HG03558 (cell line): Measurements from ENCODE around the gene DNMT3L.
"Not testable (repeated sequence)": the region's sequence is repeated elsewhere in the genome, so short reads cannot be mapped to it uniquely, and the experiment has no call there.

Experiments
- ATAC-seq: cut with Tn5 transposase; IDR thresholded peaks from one replicate; pipeline ENCODE4 v1.9.1; 2021; ENCODE audit warnings: moderate number of reproducible peaks; ENCODE audit not compliant: unreplicated experiment; ENCODE audit errors: extremely low read depth

DNMT3L gene

DNA sequence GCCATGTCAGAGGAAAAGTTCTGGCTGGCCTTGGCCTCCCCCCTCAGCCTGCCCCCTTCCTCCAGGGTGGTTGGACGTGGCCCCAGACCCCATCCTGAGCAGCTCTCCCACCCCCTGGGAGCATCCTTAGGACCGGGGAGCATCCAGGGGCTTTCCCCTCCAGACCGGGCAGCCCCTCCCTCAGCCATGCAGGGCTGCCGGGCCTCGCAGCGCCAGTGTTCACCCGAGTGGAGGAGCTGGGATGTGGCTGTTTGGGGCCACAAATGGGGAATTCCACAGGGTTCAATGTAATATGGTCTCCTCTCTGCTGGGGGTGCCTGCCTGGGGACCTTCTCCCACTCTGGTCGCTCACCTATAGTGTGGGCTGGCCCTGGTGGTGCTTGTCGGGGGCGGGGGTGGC, 33.9 kb upstream of the DNMT3L start:
- no peak for ATAC-seq

DNA sequence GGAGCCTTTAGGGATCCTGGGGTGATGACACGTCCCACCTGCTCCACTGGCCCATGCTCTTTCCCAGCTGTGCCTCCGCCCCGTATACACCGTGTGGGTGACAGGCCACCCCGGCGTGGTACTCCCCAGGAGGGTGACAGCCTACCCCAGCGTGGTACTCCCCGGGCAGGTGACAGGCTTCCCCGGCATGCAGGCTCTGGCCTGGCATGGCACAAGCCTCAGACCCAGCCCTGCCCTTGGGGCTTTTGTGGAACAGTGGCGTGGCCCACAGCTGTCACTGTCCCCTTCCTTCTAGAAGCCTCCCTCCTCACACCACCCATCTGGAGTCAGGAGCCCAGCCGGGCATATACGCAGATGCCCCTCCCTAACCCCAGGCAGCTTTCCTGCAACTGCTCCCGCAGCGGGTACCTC, 33.5 kb upstream of the DNMT3L start:
- no peak for ATAC-seq

- ATAC-seq = no peak
Measured at GRCh38 chr21:44294391-44295162, 32.9 kb upstream of the DNMT3L start.

DNA sequence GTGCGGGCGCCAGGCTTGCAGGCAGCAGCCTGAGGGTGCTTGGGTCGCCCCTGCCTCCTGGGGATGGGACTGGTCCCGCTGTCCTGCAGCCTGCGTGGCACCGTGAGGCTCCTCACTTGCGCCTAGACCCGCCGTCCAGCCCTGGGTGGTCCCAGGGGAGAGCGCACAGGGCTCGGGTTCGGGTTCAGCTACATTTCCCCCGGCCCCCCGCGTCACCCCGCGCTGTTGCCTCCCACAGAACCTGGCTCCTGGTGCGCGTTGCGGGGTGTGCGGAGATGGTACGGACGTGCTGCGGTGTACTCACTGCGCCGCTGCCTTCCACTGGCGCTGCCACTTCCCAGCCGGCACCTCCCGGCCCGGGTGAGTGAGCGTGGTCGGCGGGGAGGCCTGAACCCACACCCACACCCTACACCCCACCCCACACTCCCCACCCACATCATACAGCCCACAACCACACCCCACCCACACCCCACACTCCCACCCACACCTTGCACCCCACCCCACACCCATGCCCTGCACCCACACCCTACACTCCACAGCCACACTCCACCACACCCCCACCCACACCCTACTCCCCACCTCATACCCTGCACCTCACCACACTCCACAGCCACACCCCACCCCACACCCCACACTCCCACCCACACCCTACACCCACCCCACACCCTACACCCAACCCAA, 32.0 kb upstream of the DNMT3L start:
- no peak for ATAC-seq

- ATAC-seq = no peak
Measured at GRCh38 chr21:44292812-44293195, 31.1 kb upstream of the DNMT3L start.

DNA sequence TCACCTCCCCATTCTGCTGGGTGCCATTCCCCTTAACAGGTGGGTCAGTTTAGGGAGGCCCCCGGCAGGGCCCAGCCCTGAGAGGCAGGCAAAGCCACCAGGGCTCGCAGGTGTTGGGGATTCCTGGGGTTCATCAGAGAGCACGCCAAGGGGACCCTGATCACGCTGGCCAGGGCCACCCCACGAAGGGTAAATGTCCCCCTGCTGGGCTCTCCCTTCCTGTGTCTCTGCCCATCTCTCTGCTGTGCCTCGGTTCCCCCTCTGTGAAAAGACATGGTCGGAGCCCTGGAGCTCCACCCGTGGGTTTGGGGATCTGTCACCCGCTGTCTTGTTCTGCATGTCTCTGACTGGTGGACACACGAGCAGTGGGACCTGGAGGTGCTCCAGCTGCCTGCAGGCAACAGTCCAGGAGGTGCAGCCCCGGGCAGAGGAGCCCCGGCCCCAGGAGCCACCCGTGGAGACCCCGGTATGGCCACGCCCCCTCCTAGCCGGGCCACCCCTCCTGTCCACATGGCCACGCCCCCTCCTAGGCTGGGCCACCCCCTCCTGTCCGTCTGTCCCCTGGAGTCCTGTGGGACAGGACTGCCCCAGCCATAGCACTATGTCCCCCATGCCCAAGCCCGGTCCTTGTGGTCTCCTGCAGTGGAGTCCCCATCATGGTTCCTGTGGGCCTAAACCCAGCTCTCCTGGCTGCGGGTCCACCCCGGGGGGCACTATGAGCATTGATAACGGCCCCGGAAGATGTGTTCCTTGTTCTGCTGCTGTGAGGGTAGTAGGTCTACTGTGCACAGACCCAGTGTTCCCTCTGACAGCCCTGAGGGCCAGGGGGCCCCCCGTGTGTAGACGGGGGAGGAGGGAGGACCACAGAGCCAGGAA, 30.5 kb upstream of the DNMT3L start:
- no peak for ATAC-seq

GRCh38 chr21:44291078-44291935, 29.6 kb upstream of the DNMT3L start:
- ATAC-seq = no peak

- no peak for ATAC-seq
Measured at GRCh38 chr21:44290327-44291077, 28.8 kb upstream of the DNMT3L start.

GRCh38 chr21:44289381-44290010, 27.8 kb upstream of the DNMT3L start:
- ATAC-seq = no peak

- ATAC-seq = no peak
Measured at GRCh38 chr21:44288251-44289110, 26.8 kb upstream of the DNMT3L start.

- ATAC-seq = no peak
Measured at GRCh38 chr21:44286716-44287632, 25.3 kb upstream of the DNMT3L start.

GRCh38 chr21:44286086-44286715, 24.5 kb upstream of the DNMT3L start:
- ATAC-seq = no peak

- no peak for ATAC-seq
Measured at GRCh38 chr21:44285138-44285992, 23.7 kb upstream of the DNMT3L start, which contains the start of gene AIRE. TSS of gene AIRE (plus strand) at chr21:44285876. CDS start at chr21:44286007, 131 bp downstream.

DNA sequence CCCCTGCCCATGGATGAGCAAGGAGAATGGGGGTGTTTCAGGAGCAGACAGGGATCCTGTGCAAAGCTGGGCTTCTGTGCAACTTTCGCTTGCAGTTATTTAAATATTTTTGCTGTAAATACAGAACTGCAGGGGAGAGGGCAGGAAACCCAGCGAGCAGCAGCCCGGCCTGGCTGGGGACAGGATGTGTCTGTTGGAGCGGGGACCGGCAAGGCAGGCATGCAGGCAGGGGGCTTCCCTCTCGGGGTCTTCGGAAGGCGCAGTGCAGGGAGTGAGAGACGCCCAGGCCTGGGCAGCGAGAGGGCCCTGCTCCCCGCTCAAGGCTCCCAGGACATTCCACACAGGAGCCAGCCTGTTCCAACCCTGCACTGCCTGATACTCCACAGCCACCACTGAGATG, 22.3 kb upstream of the DNMT3L start:
- ATAC-seq = no peak

DNA sequence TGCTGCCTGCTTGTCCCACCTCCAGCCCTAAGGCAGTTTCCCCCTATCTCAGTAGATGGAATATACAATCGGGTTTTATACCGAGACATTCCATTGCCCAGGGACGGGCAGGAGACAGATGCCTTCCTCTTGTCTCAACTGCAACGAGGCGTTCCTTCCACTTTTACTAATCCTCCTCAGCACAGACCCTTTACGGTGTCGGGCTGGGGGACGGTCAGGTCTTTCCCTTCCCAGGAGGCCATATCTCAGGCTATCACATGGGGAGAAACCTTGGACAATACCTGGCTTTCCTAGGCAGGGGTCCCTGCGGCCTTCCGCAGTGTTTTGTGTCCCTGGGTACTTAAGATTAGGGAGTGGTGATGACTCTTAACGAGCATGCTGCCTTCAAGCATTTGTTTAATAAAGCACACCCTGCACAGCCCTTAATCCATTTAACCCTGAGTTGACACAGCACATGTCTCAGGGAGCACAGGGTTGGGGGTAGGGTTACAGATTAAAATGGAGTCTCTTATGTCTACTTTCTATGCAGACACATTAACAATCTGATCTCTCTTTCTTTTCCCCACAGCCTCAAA, 21.6 kb upstream of the DNMT3L start:
- ATAC-seq = not testable (repeated sequence)
